ENCODE data around the gene POM121.
"Not testable (repeated sequence)": the region's sequence is repeated elsewhere in the genome, so short reads cannot be mapped to it uniquely, and the experiment has no call there.

Gene POM121

GRCh38 chr7:72949686-72950085 is 24.8 kb downstream of the POM121 start:
- DNase-seq, result not testable (repeated sequence)

- DNase-seq, result not testable (repeated sequence)
Observed at GRCh38 chr7:72950432-72950831, 25.5 kb downstream of the POM121 start.

GRCh38 chr7:72953901-72954562 is 29.1 kb downstream of the POM121 start:
- DNase-seq, result not testable (repeated sequence)

GRCh38 chr7:72954563-72955198 is 29.8 kb downstream of the POM121 start:
- DNase-seq, result not testable (repeated sequence)

DNA sequence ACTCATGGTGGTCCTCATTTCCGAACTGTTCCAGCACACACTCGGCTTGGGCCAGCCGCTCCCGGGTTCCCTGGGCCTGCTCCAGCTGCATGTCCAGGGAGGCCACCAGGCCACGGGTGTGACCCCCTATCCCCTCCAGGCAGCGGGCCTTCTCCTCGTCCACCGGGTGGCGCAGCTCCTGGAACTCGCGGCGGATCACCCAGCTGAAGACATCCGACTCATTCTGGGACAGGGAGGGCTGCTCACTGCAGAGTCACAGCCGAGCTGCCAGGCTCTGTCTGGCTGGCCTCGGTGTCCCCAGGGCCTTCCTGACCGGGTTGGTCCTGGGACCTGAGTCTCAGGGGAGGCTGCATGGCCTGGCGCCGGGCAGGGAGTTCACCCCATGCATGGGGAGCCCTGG is 35.1 kb downstream of the POM121 start:
- DNase-seq, result not testable (repeated sequence)

DNA sequence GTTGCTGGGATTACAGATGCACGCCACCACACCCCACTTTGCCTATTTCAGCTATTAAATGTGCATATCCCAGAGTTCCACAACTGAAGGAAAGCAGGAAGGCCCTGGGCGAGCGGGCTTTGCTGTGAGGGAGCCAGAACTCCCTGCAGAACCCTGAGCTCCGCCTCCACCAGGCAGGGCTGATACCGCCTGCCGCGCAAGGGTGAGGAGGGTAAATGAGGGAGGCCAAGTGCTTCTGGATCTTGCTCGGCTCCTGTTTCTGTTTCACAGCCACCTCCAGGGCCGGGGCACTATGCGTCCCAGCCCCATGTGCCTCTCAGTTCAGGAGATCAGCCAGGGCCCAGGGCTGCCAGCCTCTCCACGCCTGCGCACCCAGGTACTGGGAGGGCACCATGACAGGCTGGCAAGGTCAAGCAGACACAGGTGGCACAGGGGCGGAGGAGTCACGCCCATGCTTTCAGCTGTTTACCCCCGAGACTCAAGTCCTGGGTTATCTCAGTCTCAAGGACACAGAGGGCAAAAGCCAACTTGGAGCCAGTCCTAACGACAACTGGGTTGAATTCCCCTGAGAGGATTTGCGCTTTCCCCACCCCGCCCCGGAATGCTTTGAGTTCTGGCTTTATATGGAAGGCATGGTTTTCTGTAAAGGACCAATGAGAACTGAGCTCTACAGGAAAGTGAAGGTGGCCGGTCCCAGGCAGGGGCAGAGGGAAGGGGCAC is 35.9 kb downstream of the POM121 start:
- DNase-seq, result not testable (repeated sequence)

DNA sequence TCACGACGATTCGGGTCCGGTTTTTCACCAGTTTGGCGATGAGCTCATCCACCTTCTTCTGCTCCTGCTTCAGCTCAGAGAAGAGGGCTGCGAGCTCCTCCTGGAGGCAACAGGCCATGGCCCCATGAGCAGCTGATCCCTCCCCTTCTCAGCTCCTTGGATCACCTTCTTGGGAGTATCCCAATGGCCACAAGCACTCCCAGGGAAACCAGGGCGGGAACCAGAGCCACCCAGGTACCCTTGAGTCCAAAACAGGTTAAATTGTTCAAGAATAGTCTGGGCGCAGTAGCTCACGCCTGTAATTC is 36.4 kb downstream of the POM121 start:
- DNase-seq, result not testable (repeated sequence)

DNA sequence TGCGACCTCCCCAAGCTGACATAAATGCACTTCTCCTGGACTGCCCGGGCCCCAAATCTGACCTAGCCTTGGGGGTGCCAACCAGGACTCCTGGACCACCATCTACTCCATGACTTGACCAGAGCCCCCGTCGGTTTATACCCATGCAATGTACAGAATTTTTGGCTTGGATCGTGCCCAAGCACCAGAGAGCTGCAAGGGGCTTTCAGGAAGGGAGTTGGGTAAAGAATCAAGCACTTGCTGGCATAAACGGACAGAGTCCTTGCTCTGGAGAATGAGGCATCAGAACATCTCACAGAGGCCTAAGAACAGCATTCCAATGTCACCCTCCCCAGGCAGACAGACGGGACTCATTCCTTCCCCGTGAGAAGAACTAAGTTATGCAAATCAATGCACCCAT is 38.2 kb downstream of the POM121 start:
- DNase-seq, result not testable (repeated sequence)

- not testable (repeated sequence) for DNase-seq
Observed at GRCh38 chr7:72965186-72965975, 40.5 kb downstream of the POM121 start.

GRCh38 chr7:72966892-72967291 is 42.0 kb downstream of the POM121 start:
- not testable (repeated sequence) for DNase-seq

DNA sequence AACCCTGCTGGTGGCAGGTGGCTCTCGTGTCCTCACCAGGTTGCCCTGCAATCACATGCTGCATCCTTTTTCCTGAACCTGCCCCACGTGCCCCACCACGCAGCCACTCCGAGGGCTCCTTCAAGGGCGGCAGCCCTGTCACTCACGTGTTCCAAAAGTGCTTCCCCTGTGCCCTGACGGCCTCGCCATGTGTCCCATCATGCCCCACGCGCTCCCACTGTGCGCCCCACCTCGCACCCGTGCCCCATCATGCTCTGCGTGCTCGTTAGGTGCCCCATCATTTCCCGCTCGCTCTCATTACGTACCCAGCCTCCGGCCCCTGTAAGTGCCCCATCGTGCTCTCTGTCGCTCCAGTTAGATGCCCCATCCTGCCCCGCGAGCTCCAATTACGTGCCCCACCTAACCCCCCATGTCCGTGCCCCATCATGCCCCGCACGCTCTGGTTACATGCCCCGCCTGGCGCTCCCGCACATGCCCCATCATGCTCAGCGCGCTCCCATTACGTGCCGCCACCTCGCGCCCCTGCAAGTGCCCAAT is 44.2 kb downstream of the POM121 start, which contains the start of gene TRIM74:
Gene TRIM74 (minus strand): TSS at position 487 of the 537 bp plus-strand sequence. CDS start 3,309 bp downstream, outside the sequence.
- not testable (repeated sequence) for DNase-seq

DNA sequence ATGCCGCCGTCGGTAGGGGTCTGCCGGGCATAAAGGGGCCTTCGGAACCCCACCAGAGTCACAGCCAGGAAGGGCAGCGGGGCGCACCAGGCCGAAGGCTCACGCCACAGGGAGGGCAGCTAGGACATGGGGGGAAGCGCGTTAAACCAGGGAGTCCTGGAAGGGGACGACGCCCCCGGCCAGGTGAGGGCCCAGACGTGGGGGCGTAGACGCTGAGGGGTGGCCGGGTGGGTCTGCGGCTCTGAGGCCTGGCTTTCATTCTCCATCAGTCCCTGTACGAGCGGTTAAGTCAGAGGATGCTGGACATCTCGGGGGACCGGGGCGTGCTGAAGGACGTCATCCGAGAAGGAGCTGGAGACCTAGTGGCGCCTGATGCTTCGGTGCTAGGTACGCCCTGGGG is 44.8 kb downstream of the POM121 start:
- not testable (repeated sequence) for DNase-seq

DNA sequence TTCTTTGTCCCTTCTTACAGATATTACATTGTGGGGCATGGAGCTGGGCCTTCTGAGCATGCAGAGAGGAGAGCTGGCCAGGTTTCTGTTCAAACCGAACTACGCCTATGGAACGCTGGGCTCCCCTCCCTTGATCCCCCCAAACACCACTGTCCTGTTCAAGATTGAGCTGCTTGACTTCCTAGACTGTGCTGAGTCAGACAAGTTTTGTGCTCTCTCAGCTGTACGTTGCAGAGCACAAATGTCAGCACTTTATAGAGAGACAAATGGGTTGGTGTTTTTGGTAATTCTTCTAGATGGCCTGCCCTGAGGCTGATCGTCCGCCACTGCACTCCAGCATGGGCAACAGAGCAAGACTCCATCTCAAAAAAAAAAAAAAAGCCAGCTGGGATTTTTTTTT is 46.6 kb downstream of the POM121 start:
- DNase-seq, result not testable (repeated sequence)

GRCh38 chr7:72974781-72975180 is 49.9 kb downstream of the POM121 start:
- DNase-seq, result not testable (repeated sequence)

DNA sequence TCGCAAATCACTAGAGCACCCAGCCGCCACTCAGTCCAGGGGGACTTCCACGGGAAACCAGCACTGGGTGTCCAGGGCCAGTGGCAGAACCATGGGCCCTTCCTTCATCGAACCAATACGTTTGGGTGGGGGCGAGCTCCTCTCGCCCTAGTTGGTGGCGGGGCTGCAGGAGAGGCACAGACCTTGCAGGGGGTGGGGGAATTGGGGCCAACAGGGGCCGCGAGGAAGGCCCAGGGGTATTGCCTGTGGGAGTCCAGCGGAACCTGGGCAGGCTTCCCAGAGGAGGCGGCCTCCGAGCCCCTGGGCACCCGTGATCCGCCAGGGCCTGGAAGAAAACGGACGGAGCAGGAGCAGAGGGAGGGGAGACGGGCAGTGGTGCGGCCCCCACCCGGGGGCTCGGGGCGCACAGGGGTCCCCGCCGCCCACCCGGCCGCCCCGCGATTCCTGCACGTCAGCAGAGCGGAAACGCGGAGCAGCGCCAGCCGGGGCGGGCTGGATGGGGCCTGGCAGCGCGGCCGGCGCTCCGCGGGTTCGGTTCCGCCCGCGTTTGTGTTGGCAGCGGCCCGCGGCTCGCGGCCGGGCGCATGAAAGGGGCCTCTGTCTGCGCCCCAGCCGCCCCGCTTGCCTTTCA is 50.9 kb downstream of the POM121 start:
- DNase-seq, result not testable (repeated sequence)

DNA sequence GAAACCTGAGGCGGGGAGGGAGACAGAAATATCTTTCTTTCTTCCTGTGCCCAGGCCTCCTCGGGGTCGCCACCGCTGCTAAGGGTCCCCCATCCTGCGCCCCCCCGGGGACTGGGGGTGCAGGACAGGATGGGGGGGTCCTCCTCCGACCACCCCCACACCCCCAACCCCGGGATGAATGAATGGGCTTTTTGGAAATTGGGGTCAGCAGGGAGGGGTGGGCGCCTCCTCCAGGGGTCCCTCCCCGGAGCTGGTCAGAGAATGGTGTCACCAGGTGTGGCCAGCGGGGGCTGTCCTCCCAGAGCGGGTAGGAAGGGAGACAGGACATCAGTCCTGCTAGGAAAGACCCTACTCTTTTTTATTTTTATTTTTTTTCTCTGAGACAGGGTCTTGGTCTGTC is 51.5 kb downstream of the POM121 start:
- not testable (repeated sequence) for DNase-seq

DNA sequence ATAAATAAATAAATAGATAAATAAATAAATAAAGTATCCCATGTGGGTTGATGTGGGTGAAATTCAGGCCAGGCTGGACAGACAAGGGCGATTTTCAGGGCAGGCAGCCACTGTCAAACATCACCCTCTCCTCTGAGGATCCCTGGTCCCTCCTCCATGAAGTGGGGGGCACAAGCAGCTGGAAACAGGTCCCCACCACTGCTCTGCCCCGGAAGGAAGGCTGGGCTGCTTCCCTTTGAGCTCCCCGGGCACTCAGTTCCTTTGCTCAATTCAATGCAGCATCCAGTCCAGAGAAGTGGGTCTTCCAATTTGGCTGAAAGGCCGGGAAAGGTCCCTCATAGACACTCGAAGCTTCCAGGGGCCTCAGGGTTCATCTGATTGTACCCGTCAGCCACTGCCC is 55.5 kb downstream of the POM121 start:
- not testable (repeated sequence) for DNase-seq

GRCh38 chr7:72982084-72982483 is 57.2 kb downstream of the POM121 start:
- not testable (repeated sequence) for DNase-seq

DNA sequence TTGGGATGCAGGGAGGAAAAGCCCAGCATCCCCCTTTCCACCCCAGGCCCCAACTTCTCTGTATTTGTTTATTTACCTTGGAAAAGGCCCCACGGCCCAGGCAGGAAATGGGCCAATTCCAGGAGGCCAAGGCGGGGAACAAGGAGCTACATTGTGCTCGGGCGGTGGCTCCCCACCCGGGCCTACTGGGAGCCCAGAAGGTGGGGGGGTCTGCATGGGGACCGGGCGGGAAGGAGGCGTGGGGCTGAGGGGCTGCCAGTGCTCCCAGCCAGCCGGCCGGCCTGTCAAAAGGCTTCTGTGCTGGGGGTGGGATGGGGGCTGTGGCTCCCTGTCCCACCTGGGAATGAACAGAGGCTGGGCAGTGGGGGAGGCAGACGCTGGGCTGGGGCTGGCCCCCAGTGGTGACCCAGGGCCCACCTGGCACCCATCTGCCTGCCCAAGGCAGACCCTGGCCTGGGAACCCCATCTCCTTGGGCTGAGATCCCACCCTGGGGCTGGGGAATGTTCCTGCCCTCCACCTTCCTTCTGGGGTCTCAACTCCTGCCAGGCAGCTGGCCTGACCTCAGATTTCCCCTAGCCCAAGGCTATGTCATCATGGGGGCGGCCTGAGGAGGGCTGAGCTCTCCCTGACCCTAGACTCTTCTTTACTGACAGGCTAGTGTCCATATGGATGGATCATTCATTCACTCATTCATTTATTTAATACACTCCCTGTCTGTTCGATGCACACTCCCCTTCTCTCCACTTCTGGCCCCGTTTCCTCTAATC is 65.4 kb downstream of the POM121 start:
- not testable (repeated sequence) for DNase-seq

DNA sequence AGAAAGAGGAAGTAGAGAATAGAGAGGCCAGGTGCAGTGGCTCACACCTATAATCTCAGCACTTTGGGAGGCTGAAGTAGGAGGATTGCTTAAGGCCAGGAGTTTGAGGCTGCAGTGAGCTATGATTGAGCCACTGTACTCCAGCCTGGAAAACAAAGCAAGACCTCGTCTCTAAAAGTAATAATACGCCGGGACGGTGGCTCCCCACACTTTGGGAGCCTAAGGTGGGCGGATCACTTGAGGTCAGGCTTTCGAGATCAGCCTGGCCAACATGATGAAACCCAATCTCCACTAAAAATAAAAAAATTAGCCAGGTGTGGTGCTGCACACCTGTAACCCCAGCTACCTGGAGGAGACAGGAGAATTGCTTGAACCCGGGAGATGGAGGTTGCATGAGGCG is 70.6 kb downstream of the POM121 start:
- not testable (repeated sequence) for DNase-seq

DNA sequence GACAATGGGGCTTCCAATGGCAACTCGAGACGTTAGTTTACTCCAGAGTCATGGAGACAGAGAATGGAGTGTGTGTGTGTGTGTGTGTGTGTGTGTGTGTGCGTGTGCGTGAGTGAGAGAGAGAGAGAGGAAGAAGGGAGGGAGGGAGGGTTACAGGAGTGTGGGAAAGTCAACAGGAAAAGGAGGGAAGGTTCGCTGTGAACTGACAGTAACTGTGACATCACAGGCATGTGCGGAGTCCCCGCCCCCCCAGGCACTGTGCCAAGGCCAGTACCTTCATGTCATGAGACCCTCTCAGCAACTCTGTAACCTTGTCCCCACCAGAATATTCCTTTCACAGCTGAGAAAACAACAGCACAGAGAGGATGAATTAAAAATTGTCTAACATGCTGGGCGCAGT is 72.6 kb downstream of the POM121 start:
- DNase-seq, result not testable (repeated sequence)
